Caco-2 (cell line): ENCODE results near the gene SCAMP3. TPM values are rescaled to one million over a fixed set of nuclear protein-coding genes. Genes with fewer than 3 reads are reported as not detected.

Source experiments
- BruUV-seq: library from RNA; stranded (reverse); fragments of 400-500 nt; replicated peaks from 2 replicates; lab custom pipeline; 2021; lab: Mats Ljungman, UMichigan
- CTCF ChIA-PET: fragments of 300-600 bp; sonication (Branson Sonifier 250); formaldehyde crosslinking; loops from one replicate; lab custom pipeline; 2022; ENCODE audit warnings: antibody characterized with exemption; lab: Charles Lee
- POLR2A ChIA-PET: fragments of 300-600 bp; sonication (Branson Sonifier 250); formaldehyde crosslinking; loops from one replicate; lab custom pipeline; 2022; ENCODE audit warnings: antibody characterized with exemption; lab: Charles Lee
- DNase-seq, 2 experiments: peaks; one replicate each; pipeline versions ENCODE4 v3.0.0 to v3.0.0-alpha.2; 2020 to 2022
- H3K27me3 ChIP-seq: replicated peaks from 2 replicates; pipeline ENCODE4 v1.6.0; 2011; ENCODE audit warnings: low read length; ENCODE audit not compliant: control insufficient read depth, insufficient read depth
- H3K36me3 ChIP-seq: 2 replicates; pipeline ENCODE4 v1.5.1; 2011; ENCODE audit warnings: low read length; ENCODE audit not compliant: control insufficient read depth, insufficient read depth
- H3K4me1 ChIP-seq: fragments of 250-450 bp; sonication (Bioruptor Pico); 2 replicates; pipeline ENCODE4 v1.5.1; 2020; ENCODE audit warnings: mild to moderate bottlenecking
- H3K4me3 ChIP-seq: 2 replicates; pipeline ENCODE4 v1.5.1; 2011; ENCODE audit warnings: low read depth, mild to moderate bottlenecking, control low read depth, low read length
- H3K9me3 ChIP-seq: fragments of 250-450 bp; sonication (Bioruptor Pico); 2 replicates; pipeline ENCODE4 v1.5.1; 2020; ENCODE audit warnings: mild to moderate bottlenecking, moderate library complexity
- H3K27ac Mint-ChIP-seq: one replicate; pipeline ENCODE4 v1.8.0; 2022; ENCODE audit warnings: mixed read lengths; ENCODE audit not compliant: unreplicated experiment
- H3K27me3 Mint-ChIP-seq: one replicate; pipeline ENCODE4 v1.8.0; 2022; ENCODE audit warnings: mixed read lengths; ENCODE audit not compliant: insufficient read depth, unreplicated experiment
- H3K36me3 Mint-ChIP-seq: one replicate; pipeline ENCODE4 v1.8.0; 2022; ENCODE audit warnings: mild to moderate bottlenecking, mixed read lengths; ENCODE audit not compliant: insufficient read depth, unreplicated experiment
- H3K4me1 Mint-ChIP-seq: one replicate; pipeline ENCODE4 v1.8.0; 2022; ENCODE audit warnings: low read depth, mixed read lengths; ENCODE audit not compliant: unreplicated experiment
- H3K4me3 Mint-ChIP-seq: one replicate; pipeline ENCODE4 v1.8.0; 2022; ENCODE audit warnings: mild to moderate bottlenecking, moderate library complexity, mixed read lengths; ENCODE audit not compliant: unreplicated experiment
- H3K9me3 Mint-ChIP-seq: one replicate; pipeline ENCODE4 v1.8.0; 2022; ENCODE audit warnings: mixed read lengths; ENCODE audit not compliant: unreplicated experiment
- intact Hi-C: fragments of 100-400 bp; cut with micrococcal nuclease; formaldehyde crosslinking; loops from one replicate; pipeline ENCODE4 v1.10.0; 2022; ENCODE audit not compliant: unreplicated experiment
- total RNA-seq: library from RNA; stranded (reverse); gene quantifications from 2 replicates; pipeline ENCODE4 v1.2.3, GENCODE V29; 2022
- TF ChIP-seq, protein P1 (sequence below), 2 experiments: fragments of 200-600 bp in 1 of 2; IDR thresholded peaks; 1 replicate in 1 of 2; 2 replicates in 1 of 2; pipeline versions ENCODE4 v1.5.1 to v1.8.0; 2011 to 2022; ENCODE audit warnings: antibody characterized with exemption in 1 of 2, control low read depth in 1 of 2, inconsistent platforms in 1 of 2, low read depth in 1 of 2, low read length in 1 of 2, mild to moderate bottlenecking in 1 of 2, moderate library complexity in 1 of 2; ENCODE audit not compliant: insufficient read depth in 1 of 2, severe bottlenecking in 1 of 2, unreplicated experiment in 1 of 2

Gene SCAMP3
- total RNA-seq, 1 experiment from 2014 or later = 55.9 TPM

DNA sequence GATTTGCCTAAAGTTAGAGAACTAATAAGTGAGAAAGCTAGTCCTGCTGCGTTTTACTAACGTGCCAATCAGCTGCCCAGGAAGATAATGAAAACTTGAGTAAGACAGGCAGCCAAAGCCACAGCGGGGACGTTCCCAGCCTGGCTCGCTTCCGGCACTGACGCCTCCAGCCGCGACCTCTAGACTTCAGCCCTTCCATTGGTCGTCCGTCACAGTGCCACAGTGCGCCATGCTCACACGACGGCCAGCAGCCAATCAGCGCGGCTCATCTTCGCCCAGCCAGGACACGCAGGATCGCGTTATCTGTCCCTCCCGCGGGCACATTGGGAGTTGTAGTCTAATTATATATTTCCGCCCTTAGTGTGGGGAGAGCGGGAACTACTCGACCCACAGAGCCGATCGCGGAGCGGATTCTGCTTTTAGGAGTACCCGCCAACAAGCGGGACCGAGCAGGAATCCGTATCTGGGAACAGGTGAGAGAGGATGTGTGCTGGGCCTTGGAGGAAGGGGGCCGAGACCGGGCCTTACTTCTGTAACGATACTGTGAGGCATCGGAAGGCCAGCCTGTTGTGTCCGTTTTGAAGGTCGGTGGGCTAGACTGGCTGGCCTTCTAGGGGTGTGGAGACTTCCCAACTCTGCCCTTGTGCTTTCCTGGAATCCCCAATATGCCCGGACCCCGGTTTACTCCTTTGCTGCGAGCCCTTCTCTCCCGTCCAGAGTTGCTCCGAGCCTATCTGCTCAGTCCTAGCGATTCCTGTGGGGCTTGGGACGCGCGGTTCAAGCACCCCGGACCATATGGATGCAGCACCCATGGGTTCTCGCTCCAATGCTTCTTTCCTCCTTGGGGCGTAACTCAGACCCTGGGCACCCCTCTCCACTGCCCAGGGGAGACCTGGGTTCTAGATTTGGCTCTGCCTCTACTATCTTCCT, 46.6 kb upstream of the SCAMP3 start, which contains the start of gene FDPS:
Gene FDPS, plus strand, starts transcription at position 374 of the 930 bp plus-strand sequence. CDS start 924 bp downstream, outside the sequence.
- POLR2A ChIA-PET = interaction anchor here (0.5 to 1.0 kb wide), 5 partner anchors 8 to 904 kb away, joined by 3 to 4 read pairs (median 3); partner anchors contain the start of gene CLK2

DNA sequence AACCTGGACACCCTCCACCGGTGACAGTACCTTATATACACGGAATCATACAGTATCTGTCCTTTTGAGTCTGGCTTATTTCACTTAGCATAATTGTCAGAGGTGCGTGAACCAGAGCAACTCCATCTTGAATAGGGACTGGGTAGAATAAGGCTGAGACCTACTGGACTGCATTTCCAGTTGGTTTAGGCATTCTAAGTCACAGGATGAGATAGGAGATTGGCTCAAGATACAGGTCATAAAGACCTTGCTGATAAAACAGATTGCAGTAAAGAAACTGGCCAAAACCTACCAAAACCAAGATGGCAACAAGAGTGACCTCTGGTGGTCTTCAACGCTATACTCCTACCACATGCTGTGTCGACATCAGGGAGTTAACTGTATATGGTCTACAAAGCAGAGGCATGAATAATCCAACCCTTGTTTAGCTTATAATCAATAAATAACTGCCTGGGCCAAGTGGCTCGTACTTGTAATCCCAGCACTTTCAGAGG, 45.1 kb upstream of the SCAMP3 start:
- H3K36me3 ChIP-seq = peaks cover 3% of the 10 kb centered on the region
- TF ChIP-seq, protein P1, sequence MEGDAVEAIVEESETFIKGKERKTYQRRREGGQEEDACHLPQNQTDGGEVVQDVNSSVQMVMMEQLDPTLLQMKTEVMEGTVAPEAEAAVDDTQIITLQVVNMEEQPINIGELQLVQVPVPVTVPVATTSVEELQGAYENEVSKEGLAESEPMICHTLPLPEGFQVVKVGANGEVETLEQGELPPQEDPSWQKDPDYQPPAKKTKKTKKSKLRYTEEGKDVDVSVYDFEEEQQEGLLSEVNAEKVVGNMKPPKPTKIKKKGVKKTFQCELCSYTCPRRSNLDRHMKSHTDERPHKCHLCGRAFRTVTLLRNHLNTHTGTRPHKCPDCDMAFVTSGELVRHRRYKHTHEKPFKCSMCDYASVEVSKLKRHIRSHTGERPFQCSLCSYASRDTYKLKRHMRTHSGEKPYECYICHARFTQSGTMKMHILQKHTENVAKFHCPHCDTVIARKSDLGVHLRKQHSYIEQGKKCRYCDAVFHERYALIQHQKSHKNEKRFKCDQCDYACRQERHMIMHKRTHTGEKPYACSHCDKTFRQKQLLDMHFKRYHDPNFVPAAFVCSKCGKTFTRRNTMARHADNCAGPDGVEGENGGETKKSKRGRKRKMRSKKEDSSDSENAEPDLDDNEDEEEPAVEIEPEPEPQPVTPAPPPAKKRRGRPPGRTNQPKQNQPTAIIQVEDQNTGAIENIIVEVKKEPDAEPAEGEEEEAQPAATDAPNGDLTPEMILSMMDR (IDR thresholded peaks at IDR 0.05; ENCODE audit: insufficient read depth in 1 of 2, low read depth in 1 of 2, low read length in 1 of 2, severe bottlenecking in 1 of 2, unreplicated experiment in 1 of 2) = peak in 1 of 2 experiments; percentile 24
- Mint-ChIP-seq H3K27me3 (no peaks in the 10 kb centered on the region), H3K4me1 (peaks cover 12% of the 10 kb centered on the region), H3K36me3 (peaks cover 44% of the 10 kb centered on the region), H3K27ac (peak overlapping the region; percentile 19), H3K9me3 (no peaks in the 10 kb centered on the region), H3K4me3 (no peak overlapping the region)
- no peak overlapping the region for H3K4me3 ChIP-seq
- DNase-seq = peak in 1 of 2 experiments; percentile 58
- no TSS peak for BruUV-seq
- peaks cover 12% of the 10 kb centered on the region; the same call in 1 of the 2 replicates for H3K4me1 ChIP-seq
- no peaks in the 10 kb centered on the region for H3K9me3 ChIP-seq
- no peaks in the 10 kb centered on the region for H3K27me3 ChIP-seq
- POLR2A ChIA-PET = no interaction called here
- CTCF ChIA-PET = interaction anchor here (0.7 to 1.9 kb wide), 6 partner anchors 16 to 1503 kb away, joined by 4 to 10 read pairs (median 7); partner anchors contain the start of gene CLK2
- intact Hi-C loops = no loop called here

More for the DNA sequence above, 46.6 kb upstream of the SCAMP3 start, which contains the start of gene FDPS:
- DNase-seq = peak; percentile 97 to 99
- H3K4me3 ChIP-seq = peak within 1 kb of the TSS; percentile 77
- H3K36me3 ChIP-seq = peaks cover 7% of the 10 kb centered on the region
- peaks cover 12% of the 10 kb centered on the region for H3K4me1 Mint-ChIP-seq
- TF ChIP-seq, protein P1 (IDR thresholded peaks at IDR 0.05; ENCODE audit: insufficient read depth in 1 of 2, low read depth in 1 of 2, low read length in 1 of 2, severe bottlenecking in 1 of 2, unreplicated experiment in 1 of 2) = no peak
- no peaks in the 10 kb centered on the region for H3K9me3 ChIP-seq
- peaks cover 12% of the 10 kb centered on the region; the same call in 1 of the 2 replicates for H3K4me1 ChIP-seq
- H3K27me3 Mint-ChIP-seq = no peaks in the 10 kb centered on the region
- H3K27ac Mint-ChIP-seq = peak within 1 kb of the TSS; percentile 99
- no peaks in the 10 kb centered on the region for H3K9me3 Mint-ChIP-seq
- TSS peak; percentile 91 for BruUV-seq
- intact Hi-C loops = loop anchor here (1.0 kb wide), 3 partner anchors 15 to 53 kb away; partner anchors contain the start of gene ENTREP3
- H3K4me3 Mint-ChIP-seq = peak within 1 kb of the TSS; percentile 96
- peaks cover 58% of the 10 kb centered on the region for H3K36me3 Mint-ChIP-seq
- CTCF ChIA-PET = interaction anchor here (0.6 to 1.9 kb wide), 7 partner anchors 14 to 57 kb away, joined by 3 to 10 read pairs (median 4); partner anchors contain the start of genes CLK2, ENTREP3 and SCAMP3
- no peaks in the 10 kb centered on the region for H3K27me3 ChIP-seq

DNA sequence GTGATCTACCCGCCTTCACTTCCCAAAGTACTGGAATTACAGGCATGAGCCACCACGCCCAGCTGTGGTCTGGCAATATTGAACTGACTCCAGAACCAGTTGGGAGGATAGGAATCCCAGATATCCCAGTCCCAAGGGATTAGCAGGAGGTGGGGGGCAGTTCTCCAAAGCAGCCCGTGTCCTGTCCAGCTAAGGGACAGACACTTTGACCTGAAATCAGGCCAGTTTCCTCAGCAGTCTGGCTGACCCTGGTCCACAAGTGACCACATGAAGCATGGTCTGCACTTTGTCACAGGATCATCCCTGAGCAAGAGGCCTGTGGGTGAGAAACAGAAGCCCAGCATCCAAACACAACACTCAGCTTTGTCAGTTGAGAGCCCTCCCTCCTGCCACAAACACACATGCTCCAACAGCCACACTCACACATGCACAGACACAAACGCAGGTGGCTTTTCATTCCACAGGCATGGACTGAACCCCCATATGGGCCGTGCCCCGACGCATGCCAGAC, 43.8 kb upstream of the SCAMP3 start:
- intact Hi-C loops = no loop called here
- no peak overlapping the region for H3K27ac Mint-ChIP-seq

More for the DNA sequence above, 43.8 kb upstream of the SCAMP3 start:
- H3K4me3 ChIP-seq = no peak overlapping the region
- BruUV-seq = no TSS peak
- H3K36me3 ChIP-seq = 0 out of 2 replicates have a peak, but pooled peaks cover 2% of the 10 kb centered on the region
- H3K27me3 Mint-ChIP-seq = no peaks in the 10 kb centered on the region
- H3K4me1 Mint-ChIP-seq = peaks cover 12% of the 10 kb centered on the region
- H3K9me3 ChIP-seq = no peaks in the 10 kb centered on the region
- H3K36me3 Mint-ChIP-seq = peaks cover 30% of the 10 kb centered on the region
- ChIA-PET CTCF (interaction anchor here (1.4 kb wide), 1 partner anchor 55 kb away, joined by 8 read pairs; no protein-coding TSS in a partner anchor), POLR2A (no interaction called here)
- H3K4me1 ChIP-seq = peaks cover 12% of the 10 kb centered on the region; the same call in 1 of the 2 replicates
- H3K27me3 ChIP-seq = no peaks in the 10 kb centered on the region
- TF ChIP-seq, protein P1 (IDR thresholded peaks at IDR 0.05; ENCODE audit: insufficient read depth in 1 of 2, low read depth in 1 of 2, low read length in 1 of 2, severe bottlenecking in 1 of 2, unreplicated experiment in 1 of 2) = no peak
- H3K4me3 Mint-ChIP-seq = no peak overlapping the region
- no peak for DNase-seq
- no peaks in the 10 kb centered on the region for H3K9me3 Mint-ChIP-seq
